ENCODE results near the gene ALDH1A2.

- TF ChIP-seq POLR2A (IDR thresholded peaks at IDR 0.05; ENCODE audit: low read depth, low read length), result no peak
- no peak for TF ChIP-seq POLR2AphosphoS5 (IDR thresholded peaks at IDR 0.05; ENCODE audit: low read depth, low read length)
- TF ChIP-seq TAF1 (IDR thresholded peaks at IDR 0.05; ENCODE audit: borderline replicate concordance, low read depth, low read length), result no peak
Observed at GRCh38 chr15:57994221-57995049, 71.1 kb downstream of the ALDH1A2 start.

All from GM12892 (cell line).